Measurements from ENCODE around the gene FAM114A2.

DNA sequence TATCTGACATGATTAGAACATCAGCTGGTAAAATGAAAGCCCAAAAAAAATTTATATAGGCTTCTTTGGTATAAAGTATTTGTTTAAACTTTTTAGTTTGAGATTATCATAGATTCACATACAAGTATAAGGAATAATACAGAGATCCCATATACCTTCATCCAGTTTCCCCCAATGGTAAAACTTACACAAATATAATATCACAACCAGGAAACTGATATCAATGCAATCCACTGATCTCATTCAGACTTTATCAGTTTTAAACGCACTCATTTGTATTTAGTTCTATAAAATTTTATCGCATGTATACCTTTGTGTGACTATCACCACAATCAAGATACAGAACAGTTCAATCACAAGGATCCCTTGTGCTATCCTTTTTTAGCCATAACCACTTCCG, 3.8 kb downstream of the FAM114A2 start:
- TF ChIP-seq, protein P1, sequence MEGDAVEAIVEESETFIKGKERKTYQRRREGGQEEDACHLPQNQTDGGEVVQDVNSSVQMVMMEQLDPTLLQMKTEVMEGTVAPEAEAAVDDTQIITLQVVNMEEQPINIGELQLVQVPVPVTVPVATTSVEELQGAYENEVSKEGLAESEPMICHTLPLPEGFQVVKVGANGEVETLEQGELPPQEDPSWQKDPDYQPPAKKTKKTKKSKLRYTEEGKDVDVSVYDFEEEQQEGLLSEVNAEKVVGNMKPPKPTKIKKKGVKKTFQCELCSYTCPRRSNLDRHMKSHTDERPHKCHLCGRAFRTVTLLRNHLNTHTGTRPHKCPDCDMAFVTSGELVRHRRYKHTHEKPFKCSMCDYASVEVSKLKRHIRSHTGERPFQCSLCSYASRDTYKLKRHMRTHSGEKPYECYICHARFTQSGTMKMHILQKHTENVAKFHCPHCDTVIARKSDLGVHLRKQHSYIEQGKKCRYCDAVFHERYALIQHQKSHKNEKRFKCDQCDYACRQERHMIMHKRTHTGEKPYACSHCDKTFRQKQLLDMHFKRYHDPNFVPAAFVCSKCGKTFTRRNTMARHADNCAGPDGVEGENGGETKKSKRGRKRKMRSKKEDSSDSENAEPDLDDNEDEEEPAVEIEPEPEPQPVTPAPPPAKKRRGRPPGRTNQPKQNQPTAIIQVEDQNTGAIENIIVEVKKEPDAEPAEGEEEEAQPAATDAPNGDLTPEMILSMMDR (conservative IDR thresholded peaks at IDR 0.05) = no peak
- TF ChIP-seq ZFX (IDR thresholded peaks at IDR 0.05) = no peak

All from C4-2B (cell line).